HEK293 (cell line): Measurements from ENCODE around the gene SMC6.

Source experiments
- CTCF ChIA-PET: fragments of 350-600 bp; formaldehyde crosslinking; extraction: SDS; loops from one replicate; lab custom pipeline; 2021; ENCODE audit warnings: antibody characterized with exemption; lab: Yijun Ruan, JAX
- POLR2A ChIA-PET: fragments of 300-600 bp; formaldehyde crosslinking; extraction: SDS; loops from one replicate; lab custom pipeline; 2020; ENCODE audit warnings: antibody characterized with exemption, inconsistent platforms; lab: Yijun Ruan, JAX
- H3K27ac ChIP-seq: fragments of 200-500 bp; sonication (Bioruptor generic); 2 replicates; pipeline ENCODE4 v1.5.1; 2014; ENCODE audit warnings: low read depth, low read length, control low read depth, inconsistent platforms; ENCODE audit errors: extremely low read depth
- H3K36me3 ChIP-seq, 2 experiments: fragments of 200-500 bp in 1 of 2; sonication (Bioruptor generic) in 1 of 2; 1 replicate in 1 of 2; 2 replicates in 1 of 2; pipeline ENCODE4 v1.5.1; 2014 to 2017; ENCODE audit warnings: inconsistent platforms in 2 of 2, low read length in 2 of 2; ENCODE audit not compliant: control insufficient read depth in 2 of 2, insufficient read depth in 1 of 2
- H3K4me1 ChIP-seq: fragments of 200-500 bp; sonication (Bioruptor generic); 2 replicates; pipeline ENCODE4 v1.5.1; 2014; ENCODE audit warnings: mild to moderate bottlenecking, low read length, inconsistent platforms; ENCODE audit not compliant: control insufficient read depth, insufficient read depth
- H3K4me3 ChIP-seq: 2 replicates; pipeline ENCODE4 v1.5.1; 2011; ENCODE audit warnings: low read depth, mild to moderate bottlenecking, control low read depth, low read length, moderate library complexity
- H3K9me3 ChIP-seq: fragments of 200-500 bp; sonication (Bioruptor generic); 2 replicates; pipeline ENCODE4 v1.5.1; 2014; ENCODE audit warnings: low read depth, low read length, inconsistent platforms; ENCODE audit not compliant: control insufficient read depth, insufficient read depth
- GLIS2 ChIP-seq: fragments of 450-650 bp; formaldehyde crosslinking; IDR thresholded peaks from 2 replicates; pipeline ENCODE4 v1.5.1; 2016; ENCODE audit warnings: missing biosample characterization, missing genetic modification characterization
- HOXC10 ChIP-seq: sonication (generic); formaldehyde crosslinking; IDR thresholded peaks from 2 replicates; pipeline ENCODE4 v1.8.1; 2023; ENCODE audit warnings: mild to moderate bottlenecking, missing genetic modification reagents
- SP2 ChIP-seq: fragments of 450-650 bp; formaldehyde crosslinking; IDR thresholded peaks from 2 replicates; pipeline ENCODE4 v1.5.1; 2016; ENCODE audit warnings: missing biosample characterization, missing genetic modification characterization
- SP7 ChIP-seq: fragments of 450-650 bp; formaldehyde crosslinking; IDR thresholded peaks from 2 replicates; pipeline ENCODE4 v1.5.1; 2016; ENCODE audit warnings: missing biosample characterization, missing genetic modification characterization
- ZBTB17 ChIP-seq: fragments of 450-650 bp; formaldehyde crosslinking; IDR thresholded peaks from 2 replicates; pipeline ENCODE4 v1.5.1; 2016; ENCODE audit warnings: missing biosample characterization, missing genetic modification characterization
- ZBTB20 ChIP-seq: fragments of 450-650 bp; formaldehyde crosslinking; IDR thresholded peaks from 2 replicates; pipeline ENCODE4 v1.5.1; 2016; ENCODE audit warnings: missing biosample characterization, missing genetic modification characterization
- ZBTB48 ChIP-seq: fragments of 450-650 bp; formaldehyde crosslinking; IDR thresholded peaks from 2 replicates; pipeline ENCODE4 v1.5.1; 2016; ENCODE audit warnings: missing biosample characterization, missing genetic modification characterization
- ZFP3 ChIP-seq: fragments of 450-650 bp; formaldehyde crosslinking; IDR thresholded peaks from 2 replicates; pipeline ENCODE4 v1.5.1; 2016; ENCODE audit warnings: low read depth, missing biosample characterization, missing genetic modification characterization
- ZFP41 ChIP-seq: fragments of 450-650 bp; formaldehyde crosslinking; IDR thresholded peaks from 2 replicates; pipeline ENCODE4 v1.5.1; 2016; ENCODE audit warnings: missing biosample characterization, missing genetic modification characterization, borderline replicate concordance
- ZIC2 ChIP-seq: fragments of 450-650 bp; formaldehyde crosslinking; IDR thresholded peaks from 2 replicates; pipeline ENCODE4 v1.5.1; 2016; ENCODE audit warnings: missing biosample characterization, missing genetic modification characterization
- ZNF146 ChIP-seq: fragments of 450-650 bp; formaldehyde crosslinking; IDR thresholded peaks from 2 replicates; pipeline ENCODE4 v1.5.1; 2016; ENCODE audit warnings: missing biosample characterization, missing genetic modification characterization
- ZNF274 ChIP-seq, 2 experiments: fragments of 200-500 bp in 1 of 2; fragments of 450-650 bp in 1 of 2; sonication (Bioruptor generic) in 1 of 2; formaldehyde crosslinking in 1 of 2; IDR thresholded peaks; 2 replicates each; pipeline versions ENCODE4 v1.5.1 to v1.6.1; 2014 to 2016; ENCODE audit warnings: borderline replicate concordance in 1 of 2, inconsistent platforms in 1 of 2, low read length in 1 of 2, missing biosample characterization in 1 of 2, missing genetic modification characterization in 1 of 2
- ZNF341 ChIP-seq: fragments of 450-650 bp; formaldehyde crosslinking; IDR thresholded peaks from 2 replicates; pipeline ENCODE4; 2016; ENCODE audit warnings: low read depth, missing biosample characterization, missing genetic modification characterization
- ZNF350 ChIP-seq: fragments of 450-650 bp; formaldehyde crosslinking; IDR thresholded peaks from 2 replicates; pipeline ENCODE4 v1.5.0; 2017; ENCODE audit warnings: missing biosample characterization, mild to moderate bottlenecking, missing genetic modification characterization
- ZNF416 ChIP-seq: fragments of 450-650 bp; formaldehyde crosslinking; IDR thresholded peaks from 2 replicates; pipeline ENCODE4 v1.5.1; 2016; ENCODE audit warnings: missing biosample characterization, missing genetic modification characterization
- ZNF555 ChIP-seq: fragments of 450-650 bp; formaldehyde crosslinking; conservative IDR thresholded peaks from 2 replicates; pipeline ENCODE4 v1.5.1; 2017; ENCODE audit warnings: missing biosample characterization, mild to moderate bottlenecking, missing genetic modification characterization, inconsistent platforms
- ZNF621 ChIP-seq: fragments of 450-650 bp; formaldehyde crosslinking; IDR thresholded peaks from 2 replicates; pipeline ENCODE4 v1.5.1; 2017; ENCODE audit warnings: missing biosample characterization, missing genetic modification characterization
- ZXDB ChIP-seq: fragments of 450-650 bp; formaldehyde crosslinking; IDR thresholded peaks from 2 replicates; pipeline ENCODE4 v1.5.1; 2016; ENCODE audit warnings: missing biosample characterization, missing genetic modification characterization
- TF ChIP-seq, protein P1 (sequence below): fragments of 450-650 bp; formaldehyde crosslinking; IDR thresholded peaks from 2 replicates; pipeline ENCODE4 v1.5.1; 2016; ENCODE audit warnings: missing biosample characterization, missing genetic modification characterization
- TF ChIP-seq, protein P2 (sequence below): fragments of 450-650 bp; formaldehyde crosslinking; IDR thresholded peaks from 2 replicates; pipeline ENCODE4 v1.5.1; 2016; ENCODE audit warnings: missing biosample characterization, missing genetic modification characterization
- TF ChIP-seq, protein P3 (sequence below): fragments of 450-650 bp; formaldehyde crosslinking; IDR thresholded peaks from 2 replicates; pipeline ENCODE4 v1.5.1; 2016; ENCODE audit warnings: missing biosample characterization, missing genetic modification characterization
- TF ChIP-seq, protein P4 (sequence below): fragments of 450-650 bp; formaldehyde crosslinking; conservative IDR thresholded peaks from 2 replicates; pipeline ENCODE4 v1.5.1; 2016; ENCODE audit warnings: low read depth, missing biosample characterization, missing genetic modification characterization

The SMC6 gene, protein sequence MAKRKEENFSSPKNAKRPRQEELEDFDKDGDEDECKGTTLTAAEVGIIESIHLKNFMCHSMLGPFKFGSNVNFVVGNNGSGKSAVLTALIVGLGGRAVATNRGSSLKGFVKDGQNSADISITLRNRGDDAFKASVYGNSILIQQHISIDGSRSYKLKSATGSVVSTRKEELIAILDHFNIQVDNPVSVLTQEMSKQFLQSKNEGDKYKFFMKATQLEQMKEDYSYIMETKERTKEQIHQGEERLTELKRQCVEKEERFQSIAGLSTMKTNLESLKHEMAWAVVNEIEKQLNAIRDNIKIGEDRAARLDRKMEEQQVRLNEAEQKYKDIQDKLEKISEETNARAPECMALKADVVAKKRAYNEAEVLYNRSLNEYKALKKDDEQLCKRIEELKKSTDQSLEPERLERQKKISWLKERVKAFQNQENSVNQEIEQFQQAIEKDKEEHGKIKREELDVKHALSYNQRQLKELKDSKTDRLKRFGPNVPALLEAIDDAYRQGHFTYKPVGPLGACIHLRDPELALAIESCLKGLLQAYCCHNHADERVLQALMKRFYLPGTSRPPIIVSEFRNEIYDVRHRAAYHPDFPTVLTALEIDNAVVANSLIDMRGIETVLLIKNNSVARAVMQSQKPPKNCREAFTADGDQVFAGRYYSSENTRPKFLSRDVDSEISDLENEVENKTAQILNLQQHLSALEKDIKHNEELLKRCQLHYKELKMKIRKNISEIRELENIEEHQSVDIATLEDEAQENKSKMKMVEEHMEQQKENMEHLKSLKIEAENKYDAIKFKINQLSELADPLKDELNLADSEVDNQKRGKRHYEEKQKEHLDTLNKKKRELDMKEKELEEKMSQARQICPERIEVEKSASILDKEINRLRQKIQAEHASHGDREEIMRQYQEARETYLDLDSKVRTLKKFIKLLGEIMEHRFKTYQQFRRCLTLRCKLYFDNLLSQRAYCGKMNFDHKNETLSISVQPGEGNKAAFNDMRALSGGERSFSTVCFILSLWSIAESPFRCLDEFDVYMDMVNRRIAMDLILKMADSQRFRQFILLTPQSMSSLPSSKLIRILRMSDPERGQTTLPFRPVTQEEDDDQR

DNA sequence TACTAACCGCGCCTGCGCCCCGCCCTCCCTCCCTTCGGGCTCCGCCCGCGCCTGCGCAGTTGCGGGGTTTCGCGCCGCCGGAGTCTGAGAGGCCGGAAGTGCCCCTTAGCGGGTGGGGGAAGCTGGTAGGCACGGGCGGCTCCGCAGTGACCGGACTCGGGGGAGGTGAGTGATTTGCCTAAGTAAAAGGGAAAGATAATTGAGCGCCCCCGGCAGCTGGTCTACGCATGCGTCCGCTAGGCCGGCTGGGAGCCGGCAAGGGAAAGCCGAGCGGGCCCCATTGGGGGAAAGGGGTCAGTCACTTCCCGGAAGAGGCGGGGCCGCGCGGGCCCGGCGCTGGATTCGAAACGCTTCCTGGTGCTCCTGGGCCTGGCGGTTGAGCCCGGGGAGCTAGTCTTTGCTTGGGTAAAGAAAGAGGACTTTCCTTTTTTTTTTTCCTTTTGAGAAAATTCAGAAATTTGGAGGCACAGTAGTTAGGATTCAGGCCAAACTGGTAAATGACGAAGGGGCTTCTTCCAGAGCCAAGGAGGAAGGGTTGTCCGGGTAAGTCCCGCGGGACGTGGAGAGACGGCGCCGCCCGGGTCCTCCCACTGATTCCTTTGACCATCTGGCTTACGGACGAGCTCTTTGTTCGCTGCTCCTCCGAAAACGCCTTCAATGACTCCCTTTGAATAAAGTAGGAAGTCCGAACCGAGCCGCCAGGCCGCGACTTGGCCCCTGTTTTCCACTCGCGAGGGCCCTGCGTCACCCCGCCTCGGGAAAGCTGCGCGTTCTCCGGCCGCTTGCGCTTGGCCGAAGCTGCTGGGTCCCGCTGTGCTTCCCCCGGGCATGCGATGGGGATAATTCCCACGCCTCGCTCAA, at the start of gene SMC6, which contains the start of gene GEN1:
Gene SMC6 (minus strand): TSS at position 8 of the 861 bp plus-strand sequence. CDS start 7,864 bp downstream, outside the sequence.
Gene GEN1 (plus strand): TSS at position 336 of the 861 bp plus-strand sequence. CDS start 5,806 bp downstream, outside the sequence.
- H3K36me3 ChIP-seq, result no peaks in the 10 kb centered on the region; a peak in 1 of 3 replicates
- H3K4me3 ChIP-seq, result peak within 1 kb of the TSS; percentile 68
- H3K4me1 ChIP-seq, result peaks cover 16% of the 10 kb centered on the region; the same call in 1 of the 2 replicates
- ChIA-PET CTCF (interaction anchor here (0.7 to 1.3 kb wide), 5 partner anchors 10 to 270 kb away, joined by 3 to 8 read pairs (median 4); no protein-coding TSS in a partner anchor), POLR2A (interaction anchor here (0.6 to 1.5 kb wide), 11 partner anchors 12 to 944 kb away, joined by 3 to 9 read pairs (median 4); no protein-coding TSS in a partner anchor)
- no peaks in the 10 kb centered on the region for H3K9me3 ChIP-seq
- H3K27ac ChIP-seq, result peak within 1 kb of the TSS; percentile 95
- TF ChIP-seq ZFP41 (tag by site-specific recombination) (no peak), SP7 (tag by site-specific recombination) (no peak), ZNF341 (peak; percentile 65), ZNF555 (no peak), ZNF146 (tag by site-specific recombination) (no peak), ZNF350 (tag by site-specific recombination) (no peak), ZNF621 (tag by site-specific recombination) (no peak), ZNF274 (IDR thresholded peaks at IDR 0.05; ENCODE audit: low read length) (no peak), ZNF274 (tag by site-specific recombination; IDR thresholded peaks at IDR 0.05; ENCODE audit: borderline replicate concordance) (no peak), GLIS2 (tag by site-specific recombination) (0 out of 2 replicates have a peak, but pooled peaks have one; percentile 5), ZIC2 (tag by site-specific recombination) (peak; percentile 29; the same call in 1 of the 2 replicates), ZXDB (tag by site-specific recombination) (peak; percentile 33; the same call in 1 of the 2 replicates), ZBTB17 (tag by site-specific recombination) (peak; percentile 70), SP2 (peak; percentile 76), ZNF416 (tag by site-specific recombination) (no peak), ZFP3 (tag by site-specific recombination) (no peak), ZBTB20 (tag by site-specific recombination) (peak; percentile 65; the same call in 1 of the 2 replicates), ZBTB48 (tag by site-specific recombination) (peak; percentile 32; the same call in 1 of the 2 replicates), HOXC10 (no peak)
- TF ChIP-seq, protein P1, sequence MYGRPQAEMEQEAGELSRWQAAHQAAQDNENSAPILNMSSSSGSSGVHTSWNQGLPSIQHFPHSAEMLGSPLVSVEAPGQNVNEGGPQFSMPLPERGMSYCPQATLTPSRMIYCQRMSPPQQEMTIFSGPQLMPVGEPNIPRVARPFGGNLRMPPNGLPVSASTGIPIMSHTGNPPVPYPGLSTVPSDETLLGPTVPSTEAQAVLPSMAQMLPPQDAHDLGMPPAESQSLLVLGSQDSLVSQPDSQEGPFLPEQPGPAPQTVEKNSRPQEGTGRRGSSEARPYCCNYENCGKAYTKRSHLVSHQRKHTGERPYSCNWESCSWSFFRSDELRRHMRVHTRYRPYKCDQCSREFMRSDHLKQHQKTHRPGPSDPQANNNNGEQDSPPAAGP (tag by site-specific recombination), result no peak
- TF ChIP-seq, protein P2, sequence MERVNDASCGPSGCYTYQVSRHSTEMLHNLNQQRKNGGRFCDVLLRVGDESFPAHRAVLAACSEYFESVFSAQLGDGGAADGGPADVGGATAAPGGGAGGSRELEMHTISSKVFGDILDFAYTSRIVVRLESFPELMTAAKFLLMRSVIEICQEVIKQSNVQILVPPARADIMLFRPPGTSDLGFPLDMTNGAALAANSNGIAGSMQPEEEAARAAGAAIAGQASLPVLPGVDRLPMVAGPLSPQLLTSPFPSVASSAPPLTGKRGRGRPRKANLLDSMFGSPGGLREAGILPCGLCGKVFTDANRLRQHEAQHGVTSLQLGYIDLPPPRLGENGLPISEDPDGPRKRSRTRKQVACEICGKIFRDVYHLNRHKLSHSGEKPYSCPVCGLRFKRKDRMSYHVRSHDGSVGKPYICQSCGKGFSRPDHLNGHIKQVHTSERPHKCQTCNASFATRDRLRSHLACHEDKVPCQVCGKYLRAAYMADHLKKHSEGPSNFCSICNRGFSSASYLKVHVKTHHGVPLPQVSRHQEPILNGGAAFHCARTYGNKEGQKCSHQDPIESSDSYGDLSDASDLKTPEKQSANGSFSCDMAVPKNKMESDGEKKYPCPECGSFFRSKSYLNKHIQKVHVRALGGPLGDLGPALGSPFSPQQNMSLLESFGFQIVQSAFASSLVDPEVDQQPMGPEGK (tag by site-specific recombination), result peak; percentile 84
- TF ChIP-seq, protein P3, sequence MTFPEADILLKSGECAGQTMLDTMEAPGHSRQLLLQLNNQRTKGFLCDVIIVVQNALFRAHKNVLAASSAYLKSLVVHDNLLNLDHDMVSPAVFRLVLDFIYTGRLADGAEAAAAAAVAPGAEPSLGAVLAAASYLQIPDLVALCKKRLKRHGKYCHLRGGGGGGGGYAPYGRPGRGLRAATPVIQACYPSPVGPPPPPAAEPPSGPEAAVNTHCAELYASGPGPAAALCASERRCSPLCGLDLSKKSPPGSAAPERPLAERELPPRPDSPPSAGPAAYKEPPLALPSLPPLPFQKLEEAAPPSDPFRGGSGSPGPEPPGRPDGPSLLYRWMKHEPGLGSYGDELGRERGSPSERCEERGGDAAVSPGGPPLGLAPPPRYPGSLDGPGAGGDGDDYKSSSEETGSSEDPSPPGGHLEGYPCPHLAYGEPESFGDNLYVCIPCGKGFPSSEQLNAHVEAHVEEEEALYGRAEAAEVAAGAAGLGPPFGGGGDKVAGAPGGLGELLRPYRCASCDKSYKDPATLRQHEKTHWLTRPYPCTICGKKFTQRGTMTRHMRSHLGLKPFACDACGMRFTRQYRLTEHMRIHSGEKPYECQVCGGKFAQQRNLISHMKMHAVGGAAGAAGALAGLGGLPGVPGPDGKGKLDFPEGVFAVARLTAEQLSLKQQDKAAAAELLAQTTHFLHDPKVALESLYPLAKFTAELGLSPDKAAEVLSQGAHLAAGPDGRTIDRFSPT (tag by site-specific recombination), result peak; percentile 72; the same call in 1 of the 2 replicates
- TF ChIP-seq, protein P4, sequence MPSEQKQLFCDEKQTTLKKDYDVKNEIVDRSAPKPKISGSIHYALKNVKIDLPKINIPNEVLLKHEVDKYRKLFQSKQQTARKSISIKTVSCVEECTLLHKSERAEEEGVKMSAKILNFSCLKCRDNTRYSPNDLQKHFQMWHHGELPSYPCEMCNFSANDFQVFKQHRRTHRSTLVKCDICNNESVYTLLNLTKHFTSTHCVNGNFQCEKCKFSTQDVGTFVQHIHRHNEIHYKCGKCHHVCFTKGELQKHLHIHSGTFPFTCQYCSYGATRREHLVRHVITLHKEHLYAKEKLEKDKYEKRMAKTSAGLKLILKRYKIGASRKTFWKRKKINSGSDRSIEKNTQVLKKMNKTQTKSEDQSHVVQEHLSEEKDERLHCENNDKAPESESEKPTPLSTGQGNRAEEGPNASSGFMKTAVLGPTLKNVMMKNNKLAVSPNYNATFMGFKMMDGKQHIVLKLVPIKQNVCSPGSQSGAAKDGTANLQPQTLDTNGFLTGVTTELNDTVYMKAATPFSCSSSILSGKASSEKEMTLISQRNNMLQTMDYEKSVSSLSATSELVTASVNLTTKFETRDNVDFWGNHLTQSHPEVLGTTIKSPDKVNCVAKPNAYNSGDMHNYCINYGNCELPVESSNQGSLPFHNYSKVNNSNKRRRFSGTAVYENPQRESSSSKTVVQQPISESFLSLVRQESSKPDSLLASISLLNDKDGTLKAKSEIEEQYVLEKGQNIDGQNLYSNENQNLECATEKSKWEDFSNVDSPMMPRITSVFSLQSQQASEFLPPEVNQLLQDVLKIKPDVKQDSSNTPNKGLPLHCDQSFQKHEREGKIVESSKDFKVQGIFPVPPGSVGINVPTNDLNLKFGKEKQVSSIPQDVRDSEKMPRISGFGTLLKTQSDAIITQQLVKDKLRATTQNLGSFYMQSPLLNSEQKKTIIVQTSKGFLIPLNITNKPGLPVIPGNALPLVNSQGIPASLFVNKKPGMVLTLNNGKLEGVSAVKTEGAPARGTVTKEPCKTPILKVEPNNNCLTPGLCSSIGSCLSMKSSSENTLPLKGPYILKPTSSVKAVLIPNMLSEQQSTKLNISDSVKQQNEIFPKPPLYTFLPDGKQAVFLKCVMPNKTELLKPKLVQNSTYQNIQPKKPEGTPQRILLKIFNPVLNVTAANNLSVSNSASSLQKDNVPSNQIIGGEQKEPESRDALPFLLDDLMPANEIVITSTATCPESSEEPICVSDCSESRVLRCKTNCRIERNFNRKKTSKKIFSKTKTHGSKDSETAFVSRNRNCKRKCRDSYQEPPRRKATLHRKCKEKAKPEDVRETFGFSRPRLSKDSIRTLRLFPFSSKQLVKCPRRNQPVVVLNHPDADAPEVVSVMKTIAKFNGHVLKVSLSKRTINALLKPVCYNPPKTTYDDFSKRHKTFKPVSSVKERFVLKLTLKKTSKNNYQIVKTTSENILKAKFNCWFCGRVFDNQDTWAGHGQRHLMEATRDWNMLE, result no peak; the same call in 1 of the 2 replicates
